Posterior cingulate gyrus (tissue), 11 donors: Measurements from ENCODE around the gene PRDM16.

Experiments
- DNase-seq, 10 donors: peaks; one replicate each; pipeline versions ENCODE4 v3.0.0 to v3.0.0-alpha.2; 2020 to 2021; ENCODE audit warnings: mixed read lengths in 3 of 10
- intact Hi-C: fragments of 100-400 bp; cut with DNase I; formaldehyde crosslinking; loops from one replicate; pipeline ENCODE4 v1.15.1; 2023

PRDM16 gene

GRCh38 chr1:3296826-3297225 lies 227.8 kb downstream of the PRDM16 start:
- intact Hi-C loops, result loop anchor here (10.0 kb wide), 1 partner anchor 432 kb away; no protein-coding TSS in a partner anchor
- DNase-seq, result no peak

- no peak for DNase-seq
- intact Hi-C loops, result loop anchor here (10.0 kb wide), 1 partner anchor 433 kb away; no protein-coding TSS in a partner anchor
Observed at GRCh38 chr1:3297756-3298155, 228.8 kb downstream of the PRDM16 start.

- peak in 1 of 10 donors; percentile 50 for DNase-seq
- intact Hi-C loops, result loop anchor here (10.0 kb wide), 1 partner anchor 433 kb away; no protein-coding TSS in a partner anchor
Observed at GRCh38 chr1:3298197-3298596, 229.2 kb downstream of the PRDM16 start.

- no peak for DNase-seq
Observed at GRCh38 chr1:3304246-3304645, 235.2 kb downstream of the PRDM16 start.

GRCh38 chr1:3304692-3305091 lies 235.7 kb downstream of the PRDM16 start:
- intact Hi-C loops, result no loop called here
- DNase-seq, result no peak

More at GRCh38 chr1:3304246-3304645, 235.2 kb downstream of the PRDM16 start:
- intact Hi-C loops, result no loop called here

- DNase-seq, result no peak
- intact Hi-C loops, result no loop called here
Observed at GRCh38 chr1:3305156-3305555, 236.2 kb downstream of the PRDM16 start.

- no peak for DNase-seq
- intact Hi-C loops, result no loop called here
Observed at GRCh38 chr1:3306583-3307291, 237.7 kb downstream of the PRDM16 start.

- intact Hi-C loops, result no loop called here
- DNase-seq, result no peak
Observed at GRCh38 chr1:3307359-3307758, 238.4 kb downstream of the PRDM16 start.

GRCh38 chr1:3308053-3308452 lies 239.1 kb downstream of the PRDM16 start:
- intact Hi-C loops, result no loop called here
- DNase-seq, result no peak

GRCh38 chr1:3310718-3311400 lies 241.9 kb downstream of the PRDM16 start:
- no peak for DNase-seq
- intact Hi-C loops, result no loop called here

- no peak for DNase-seq
- intact Hi-C loops, result no loop called here
Observed at GRCh38 chr1:3311711-3312110, 242.7 kb downstream of the PRDM16 start.

GRCh38 chr1:3312310-3312897 lies 243.4 kb downstream of the PRDM16 start:
- DNase-seq, result no peak
- intact Hi-C loops, result no loop called here

- peak; percentile 28 to 95 (median 62) for DNase-seq
- intact Hi-C loops, result no loop called here
Observed at GRCh38 chr1:3312898-3313575, 244.0 kb downstream of the PRDM16 start.

GRCh38 chr1:3313576-3313950 lies 244.6 kb downstream of the PRDM16 start:
- peak; percentile 29 to 94 (median 70) for DNase-seq
- intact Hi-C loops, result no loop called here

- intact Hi-C loops, result no loop called here
- no peak for DNase-seq
Observed at GRCh38 chr1:3314491-3315381, 245.7 kb downstream of the PRDM16 start.

GRCh38 chr1:3315399-3316339 lies 246.7 kb downstream of the PRDM16 start:
- intact Hi-C loops, result no loop called here
- no peak for DNase-seq

GRCh38 chr1:3316340-3316943 lies 247.4 kb downstream of the PRDM16 start:
- intact Hi-C loops, result no loop called here
- no peak for DNase-seq

GRCh38 chr1:3317456-3317855 lies 248.5 kb downstream of the PRDM16 start:
- DNase-seq, result no peak
- intact Hi-C loops, result no loop called here
